Ovary (tissue), 9 donors: Measurements from ENCODE around the gene ASB4. TPM values are rescaled to one million over a fixed set of nuclear protein-coding genes. Genes with fewer than 3 reads are reported as not detected.

Source experiments
- DNase-seq, 5 donors: peaks; one replicate each; pipeline ENCODE4 v3.0.0-alpha.2; 2019 to 2020
- H3K27ac ChIP-seq, 2 donors: fragments of 200-600 bp; one replicate each; pipeline versions ENCODE4 v1.5.1 to v1.8.0; 2019 to 2022
- H3K27me3 ChIP-seq: fragments of 200-600 bp; one replicate; pipeline ENCODE4 v1.8.0; 2022
- H3K36me3 ChIP-seq: fragments of 200-600 bp; sonication (generic); one replicate; pipeline ENCODE4 v1.5.1; 2019
- H3K4me1 ChIP-seq: one replicate; pipeline ENCODE4 v1.8.1; 2013; ENCODE audit warnings: mild to moderate bottlenecking, moderate library complexity; ENCODE audit not compliant: insufficient read depth
- H3K4me3 ChIP-seq: fragments of 200-600 bp; sonication (generic); one replicate; pipeline ENCODE4 v1.5.1; 2017
- H3K9me3 ChIP-seq, 2 donors: fragments of 200-600 bp in 1 of 2; sonication (generic) in 1 of 2; one replicate each; pipeline versions ENCODE4 v1.5.1 to v1.8.1; 2013 to 2019; ENCODE audit warnings: mild to moderate bottlenecking in 1 of 2, moderate library complexity in 1 of 2
- EP300 ChIP-seq: sonication (generic); formaldehyde crosslinking; IDR thresholded peaks from one replicate; pipeline ENCODE4 v1.6.1; 2017; ENCODE audit warnings: antibody characterized with exemption
- POLR2A ChIP-seq: fragments of 450-650 bp; IDR thresholded peaks from one replicate; pipeline ENCODE4 v1.6.1; 2017; ENCODE audit warnings: antibody characterized with exemption, mild to moderate bottlenecking, moderate library complexity
- WGBS, 3 donors: extraction: QIAGEN DNeasy Blood & Tissue Kit in 1 of 3; methylation state at CpG; one replicate each; pipeline versions ENCODE4 v1.1.5 to v1.1.7; 2013 to 2017; 5-methylcytosine and 5-hydroxymethylcytosine counted together
- intact Hi-C, 4 donors: fragments of 100-400 bp; cut with DNase I; formaldehyde crosslinking; loops; one replicate each; pipeline versions ENCODE4 v1.11.0 to v1.15.1; 2022 to 2023
- polyA plus RNA-seq, 2 donors: library from polyadenylated mRNA; stranded (reverse); fragments of 200-250 nt in 1 of 2; fragments of 350-450 nt in 1 of 2; fragmentation: Illumina TruSeq in 1 of 2; extraction: RNeasy Lipid Tissue Mini Kit (QIAGEN cat#74804) in 1 of 2; gene quantifications; one replicate each; pipeline ENCODE4 v1.2.3, GENCODE V29; 2013 to 2014
- total RNA-seq, 7 donors: library from RNA; depleted of rRNA in 2 of 7; stranded (reverse); fragments of >200 nt in 2 of 7; fragmentation: NEBNext Ultra II Directional in 3 of 7; extraction: Animal tissue kit (Norgen Biotek cat#: 25700) in 3 of 7; gene quantifications; one replicate each; pipeline versions ENCODE4 v1.1.0 to v1.2.4, GENCODE V29; 2016 to 2023
- TF ChIP-seq, protein P1 (sequence below), 3 donors: fragments of 450-650 bp in 2 of 3; fragments of 200-600 bp in 1 of 3; IDR thresholded peaks; one replicate each; pipeline versions ENCODE4 v1.5.1 to v1.8.0; 2016 to 2022; ENCODE audit warnings: antibody characterized with exemption in 3 of 3, mild to moderate bottlenecking in 1 of 3
- donor health status: DM: no; HTN: no; CAD: no; lungs with moderate emphysema.
- donor health status: DM: no; HTN: no; CAD: no.
- donor health status: Bipolar disorder and iron deficiency.
- donor health status: DM: yes; HTN: yes; CAD: no.
- donor health status: DM: no; HTN: no; CAD: no.
- donor health status: DM: yes; HTN: yes; CAD: no.

The ASB4 gene
- total and polyA plus RNA-seq, 9 donors: 0.11 to 2.0 (median 0.24) TPM

DNA sequence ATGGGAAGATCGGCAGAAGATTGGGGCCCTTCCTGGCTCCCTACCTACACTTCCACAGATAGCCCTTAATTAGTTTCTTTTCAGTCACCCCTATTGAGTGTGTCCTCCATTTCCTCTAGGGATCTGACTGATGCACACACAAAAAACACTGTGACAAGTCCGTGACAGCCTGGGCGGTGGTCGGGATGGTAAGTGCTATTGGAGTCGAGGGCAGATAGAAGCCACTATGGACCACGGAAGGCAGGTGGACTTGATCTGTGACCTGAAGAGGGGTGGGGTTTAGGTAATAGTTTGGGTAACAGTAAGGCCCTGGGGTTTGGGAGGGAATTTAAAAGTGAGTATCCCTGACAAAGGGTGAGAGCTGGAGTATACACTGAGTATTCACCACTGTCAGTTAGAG is 57.6 kb downstream of the ASB4 start:
- no peaks in the 10 kb centered on the region for H3K27me3 ChIP-seq
- H3K36me3 ChIP-seq: no peaks in the 10 kb centered on the region
- no peak overlapping the region for H3K4me3 ChIP-seq
- intact Hi-C loops: loop anchor here in 2 of 4 donors (5.0 kb wide), 1 partner anchor 144 kb away; no protein-coding TSS in a partner anchor
- TF ChIP-seq EP300 (no peak), POLR2A (no peak)
- TF ChIP-seq, protein P1, sequence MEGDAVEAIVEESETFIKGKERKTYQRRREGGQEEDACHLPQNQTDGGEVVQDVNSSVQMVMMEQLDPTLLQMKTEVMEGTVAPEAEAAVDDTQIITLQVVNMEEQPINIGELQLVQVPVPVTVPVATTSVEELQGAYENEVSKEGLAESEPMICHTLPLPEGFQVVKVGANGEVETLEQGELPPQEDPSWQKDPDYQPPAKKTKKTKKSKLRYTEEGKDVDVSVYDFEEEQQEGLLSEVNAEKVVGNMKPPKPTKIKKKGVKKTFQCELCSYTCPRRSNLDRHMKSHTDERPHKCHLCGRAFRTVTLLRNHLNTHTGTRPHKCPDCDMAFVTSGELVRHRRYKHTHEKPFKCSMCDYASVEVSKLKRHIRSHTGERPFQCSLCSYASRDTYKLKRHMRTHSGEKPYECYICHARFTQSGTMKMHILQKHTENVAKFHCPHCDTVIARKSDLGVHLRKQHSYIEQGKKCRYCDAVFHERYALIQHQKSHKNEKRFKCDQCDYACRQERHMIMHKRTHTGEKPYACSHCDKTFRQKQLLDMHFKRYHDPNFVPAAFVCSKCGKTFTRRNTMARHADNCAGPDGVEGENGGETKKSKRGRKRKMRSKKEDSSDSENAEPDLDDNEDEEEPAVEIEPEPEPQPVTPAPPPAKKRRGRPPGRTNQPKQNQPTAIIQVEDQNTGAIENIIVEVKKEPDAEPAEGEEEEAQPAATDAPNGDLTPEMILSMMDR (IDR thresholded peaks at IDR 0.05): no peak
- no peak for DNase-seq
- peaks cover 7% of the 10 kb centered on the region for H3K4me1 ChIP-seq
- H3K27ac ChIP-seq: no peak overlapping the region
- H3K9me3 ChIP-seq: no peaks in the 10 kb centered on the region
- WGBS, 3 donors: 93 to 98% (median 95%) methylated on average over 6 of the region's 6 CpGs

DNA sequence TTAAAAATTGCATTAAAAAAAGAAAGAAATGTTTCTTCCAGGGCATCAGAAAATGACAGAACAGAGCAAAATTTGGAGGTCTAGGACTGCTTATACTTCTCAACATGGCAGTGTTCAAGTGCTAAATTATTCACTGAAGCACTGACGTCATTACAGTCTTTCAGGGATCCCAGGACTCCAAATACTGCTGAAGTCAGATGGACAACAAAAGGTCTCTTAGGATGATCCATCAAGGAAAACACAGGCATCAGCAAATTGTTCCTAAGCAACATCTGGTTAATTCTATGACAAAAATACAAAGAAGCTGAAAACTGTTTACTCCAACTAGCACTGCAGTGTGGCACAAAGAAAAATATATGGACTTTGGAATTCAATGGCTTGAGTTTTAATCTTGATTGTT is 58.4 kb downstream of the ASB4 start:
- Histone ChIP-seq H3K4me1 (peaks cover 9% of the 10 kb centered on the region), H3K9me3 (no peaks in the 10 kb centered on the region), H3K27me3 (no peaks in the 10 kb centered on the region), H3K27ac (no peak overlapping the region), H3K4me3 (no peak overlapping the region), H3K36me3 (no peaks in the 10 kb centered on the region)
- intact Hi-C loops: loop anchor here in 2 of 4 donors (5.0 kb wide), 1 partner anchor 143 kb away; no protein-coding TSS in a partner anchor
- TF ChIP-seq POLR2A: no peak
- no peak for TF ChIP-seq EP300
- TF ChIP-seq, protein P1 (IDR thresholded peaks at IDR 0.05): no peak
- no peak for DNase-seq
- WGBS, 3 donors: 59 to 76% (median 74%) methylated on average over 1 of the region's 1 CpG

DNA sequence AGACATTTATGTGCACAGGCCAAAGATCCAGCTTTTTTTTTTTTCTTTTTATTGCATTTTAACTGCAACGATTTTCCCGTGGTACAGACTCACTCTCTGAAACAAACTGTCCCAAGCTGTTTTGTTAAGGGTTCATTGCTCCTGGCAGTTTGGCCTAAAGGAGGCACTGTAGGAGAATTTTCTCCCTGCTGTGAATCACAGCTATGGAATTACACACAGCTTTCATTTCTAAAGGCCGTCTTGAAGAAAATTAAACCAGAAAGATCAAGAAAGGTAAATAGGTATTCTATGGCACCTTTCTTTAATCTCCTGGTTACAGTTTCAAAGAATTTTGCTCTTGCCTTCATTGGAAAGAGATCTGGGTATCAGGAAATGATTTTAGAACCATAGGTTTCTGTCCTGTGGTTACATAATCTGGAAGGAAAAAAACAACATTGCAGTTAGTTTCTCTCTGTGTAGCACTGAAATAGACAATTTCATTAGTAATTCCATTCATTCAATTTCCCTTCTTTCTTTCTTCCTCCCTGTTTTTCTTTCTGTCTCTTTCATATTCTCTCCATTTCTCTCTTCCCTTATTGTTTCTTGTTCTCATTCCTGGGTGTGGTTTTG is 59.4 kb downstream of the ASB4 start:
- Histone ChIP-seq H3K9me3 (no peaks in the 10 kb centered on the region), H3K27ac (peak overlapping the region in 1 of 2 donors; percentile 72), H3K4me1 (peaks cover 11% of the 10 kb centered on the region), H3K27me3 (no peaks in the 10 kb centered on the region), H3K4me3 (peak overlapping the region; percentile 29), H3K36me3 (no peaks in the 10 kb centered on the region)
- peak in 4 of 5 donors; percentile 41 to 76 (median 46) for DNase-seq
- WGBS, 3 donors: 0 to 2% (median 1%) methylated on average over 3 of the region's 3 CpGs
- TF ChIP-seq EP300: no peak
- TF ChIP-seq, protein P1 (IDR thresholded peaks at IDR 0.05): peak; percentile 57 to 83 (median 81)
- intact Hi-C loops: loop anchor here in 2 of 4 donors (5.0 kb wide), 2 partner anchors 52 to 137 kb away; partner anchors contain the start of gene PDK4 (in 2 of the 2)

DNA sequence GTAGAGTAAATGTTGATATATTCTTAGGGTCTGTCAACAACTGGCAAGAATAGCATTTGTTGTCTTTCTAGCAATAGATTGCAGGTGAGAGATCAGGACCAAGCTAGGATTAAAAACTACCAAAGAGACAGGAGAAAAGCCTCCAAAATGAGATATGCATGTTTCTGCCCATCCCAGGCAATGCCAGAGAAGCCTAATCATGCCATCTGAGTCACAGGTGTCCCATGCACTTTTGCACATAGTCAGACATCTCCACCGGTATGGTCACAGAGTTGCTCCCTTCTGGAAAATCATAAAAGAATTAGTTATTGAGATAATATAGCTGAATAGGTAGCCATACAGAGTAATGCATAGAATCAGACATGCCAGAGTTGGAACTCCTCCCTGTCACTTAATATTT is 59.9 kb downstream of the ASB4 start:
- Histone ChIP-seq H3K36me3 (no peaks in the 10 kb centered on the region), H3K4me3 (peak overlapping the region; percentile 29), H3K27ac (peak overlapping the region in 1 of 2 donors; percentile 72), H3K9me3 (no peaks in the 10 kb centered on the region), H3K4me1 (peaks cover 11% of the 10 kb centered on the region), H3K27me3 (no peaks in the 10 kb centered on the region)
- WGBS, 3 donors: 56 to 71% (median 69%) methylated on average over 1 of the region's 1 CpG
- intact Hi-C loops: loop anchor here in 2 of 4 donors (5.0 kb wide), 2 partner anchors 52 to 137 kb away; partner anchors contain the start of gene PDK4 (in 2 of the 2)
- TF ChIP-seq, protein P1 (IDR thresholded peaks at IDR 0.05): no peak
- TF ChIP-seq EP300: no peak
- no peak for TF ChIP-seq POLR2A
- DNase-seq: no peak
